ENCODE data around the gene ERLEC1.

Gene ERLEC1

GRCh38 chr2:53811601-53812000 is 24.8 kb downstream of the ERLEC1 start:
- H3K36me3 ChIP-seq (ENCODE audit: insufficient read depth), result peaks cover 7% of the 10 kb centered on the region; the same call in 1 of the 2 replicates
- no peak for TF ChIP-seq CTCF (conservative IDR thresholded peaks at IDR 0.05; ENCODE audit: low read depth, low read length)
- no peaks in the 10 kb centered on the region for H4K20me1 ChIP-seq (ENCODE audit: insufficient read depth)
- no peaks in the 10 kb centered on the region for H3K79me2 ChIP-seq (ENCODE audit: insufficient read depth, low read depth)
- no peak overlapping the region for H3K27ac ChIP-seq
- no peak overlapping the region for H3K4me2 ChIP-seq
- H3K4me3 ChIP-seq (IDR thresholded peaks at IDR 0.05; ENCODE audit: insufficient read depth, low read depth, low read length), result no peak overlapping the region
- no peaks in the 10 kb centered on the region for H3K4me1 ChIP-seq (ENCODE audit: low read depth, poor library complexity, severe bottlenecking)
- H3K9ac ChIP-seq, result no peak overlapping the region
- H3K27me3 ChIP-seq (ENCODE audit: insufficient read depth, low read depth), result no peaks in the 10 kb centered on the region
- no peak overlapping the region for H2AFZ ChIP-seq (ENCODE audit: low read depth)

DNA sequence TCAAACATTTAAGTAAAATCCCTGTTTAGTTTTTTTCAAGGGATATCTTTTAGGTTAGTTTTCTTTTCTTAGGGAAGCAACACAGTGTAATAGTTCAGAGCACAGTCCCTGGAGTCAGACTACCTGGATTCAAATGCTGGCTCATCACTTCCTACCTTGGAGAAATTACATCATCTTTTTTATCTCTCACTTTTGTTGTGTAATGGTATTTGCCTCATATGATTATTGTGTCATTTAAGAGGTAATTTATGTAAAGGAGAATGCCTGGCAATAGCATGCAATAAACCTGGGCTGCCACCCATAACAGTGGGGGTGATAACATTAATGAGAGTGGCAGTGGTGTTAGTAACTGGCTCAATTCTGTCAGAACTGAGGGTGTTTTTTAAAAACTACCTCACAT is 26.3 kb downstream of the ERLEC1 start:
- no peak overlapping the region for H3K27ac ChIP-seq
- no peak overlapping the region for H3K9ac ChIP-seq
- H3K4me3 ChIP-seq (IDR thresholded peaks at IDR 0.05; ENCODE audit: insufficient read depth, low read depth, low read length), result no peak overlapping the region
- no peak overlapping the region for H3K4me2 ChIP-seq
- TF ChIP-seq CTCF (conservative IDR thresholded peaks at IDR 0.05; ENCODE audit: low read depth, low read length), result no peak
- no peaks in the 10 kb centered on the region for H3K27me3 ChIP-seq (ENCODE audit: insufficient read depth, low read depth)
- H2AFZ ChIP-seq (ENCODE audit: low read depth), result no peak overlapping the region
- H3K4me1 ChIP-seq (ENCODE audit: low read depth, poor library complexity, severe bottlenecking), result no peaks in the 10 kb centered on the region
- H3K36me3 ChIP-seq (ENCODE audit: insufficient read depth), result peaks cover 7% of the 10 kb centered on the region
- H3K79me2 ChIP-seq (ENCODE audit: insufficient read depth, low read depth), result no peaks in the 10 kb centered on the region
- H4K20me1 ChIP-seq (ENCODE audit: insufficient read depth), result no peaks in the 10 kb centered on the region

DNA sequence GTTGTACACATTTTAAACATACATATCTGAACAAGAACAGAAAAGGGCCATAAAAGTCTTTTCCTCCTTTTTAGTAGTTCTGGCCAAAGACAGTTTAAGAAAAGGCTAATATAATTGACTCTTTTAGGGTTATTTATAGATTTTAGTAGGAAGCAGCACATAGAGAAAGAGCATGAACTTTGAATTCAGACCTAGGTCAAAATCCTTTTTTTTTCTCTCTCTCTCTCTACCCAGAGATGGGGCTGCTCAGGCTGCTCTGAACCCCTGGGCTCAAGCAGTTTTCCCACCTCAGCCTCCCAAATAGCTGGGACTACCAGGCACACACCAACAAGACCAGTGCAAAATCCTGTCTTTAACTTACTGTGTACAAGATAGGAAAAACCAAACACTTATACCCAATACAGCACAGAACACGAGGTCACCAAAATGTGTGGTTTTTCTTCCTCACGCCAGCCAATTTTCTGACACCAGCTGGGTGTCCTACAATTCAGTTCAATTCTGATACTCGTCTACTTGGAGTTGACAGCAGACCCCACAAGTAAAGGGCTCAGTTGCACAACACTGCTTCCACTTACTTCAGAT is 32.1 kb downstream of the ERLEC1 start:
- Histone ChIP-seq H3K9ac (no peak overlapping the region), H3K36me3 (ENCODE audit: insufficient read depth) (peaks cover 7% of the 10 kb centered on the region; the same call in 1 of the 2 replicates), H3K4me2 (no peak overlapping the region), H3K4me1 (ENCODE audit: low read depth, poor library complexity, severe bottlenecking) (no peaks in the 10 kb centered on the region), H2AFZ (ENCODE audit: low read depth) (no peak overlapping the region), H3K27me3 (ENCODE audit: insufficient read depth, low read depth) (no peaks in the 10 kb centered on the region), H3K27ac (no peak overlapping the region), H3K79me2 (ENCODE audit: insufficient read depth, low read depth) (no peaks in the 10 kb centered on the region), H3K4me3 (IDR thresholded peaks at IDR 0.05; ENCODE audit: insufficient read depth, low read depth, low read length) (no peak overlapping the region), H4K20me1 (ENCODE audit: insufficient read depth) (no peaks in the 10 kb centered on the region)
- no peak for TF ChIP-seq CTCF (conservative IDR thresholded peaks at IDR 0.05; ENCODE audit: low read depth, low read length)

- H3K79me2 ChIP-seq (ENCODE audit: insufficient read depth, low read depth), result no peaks in the 10 kb centered on the region
- no peaks in the 10 kb centered on the region for H4K20me1 ChIP-seq (ENCODE audit: insufficient read depth)
- no peak overlapping the region for H3K27ac ChIP-seq
- no peak overlapping the region for H2AFZ ChIP-seq (ENCODE audit: low read depth)
- H3K4me2 ChIP-seq, result no peak overlapping the region
- H3K4me3 ChIP-seq (IDR thresholded peaks at IDR 0.05; ENCODE audit: insufficient read depth, low read depth, low read length), result no peak overlapping the region
- no peaks in the 10 kb centered on the region for H3K27me3 ChIP-seq (ENCODE audit: insufficient read depth, low read depth)
- H3K9ac ChIP-seq, result no peak overlapping the region
- H3K4me1 ChIP-seq (ENCODE audit: low read depth, poor library complexity, severe bottlenecking), result no peaks in the 10 kb centered on the region
- TF ChIP-seq CTCF (conservative IDR thresholded peaks at IDR 0.05; ENCODE audit: low read depth, low read length), result no peak
- H3K36me3 ChIP-seq (ENCODE audit: insufficient read depth), result peaks cover 7% of the 10 kb centered on the region; the same call in 1 of the 2 replicates
Measured at GRCh38 chr2:53819634-53820033, 32.8 kb downstream of the ERLEC1 start.
